HG02943 (cell line): ENCODE results near the gene CYSTM1.
"Not testable (repeated sequence)": the region's sequence is repeated elsewhere in the genome, so short reads cannot be mapped to it uniquely, and the experiment has no call there.

Experiments used
- ATAC-seq: cut with Tn5 transposase; IDR thresholded peaks from one replicate; pipeline ENCODE4 v1.9.1; 2021; ENCODE audit warnings: mild to moderate bottlenecking, low read depth, moderate library complexity; ENCODE audit not compliant: unreplicated experiment

The CYSTM1 gene

DNA sequence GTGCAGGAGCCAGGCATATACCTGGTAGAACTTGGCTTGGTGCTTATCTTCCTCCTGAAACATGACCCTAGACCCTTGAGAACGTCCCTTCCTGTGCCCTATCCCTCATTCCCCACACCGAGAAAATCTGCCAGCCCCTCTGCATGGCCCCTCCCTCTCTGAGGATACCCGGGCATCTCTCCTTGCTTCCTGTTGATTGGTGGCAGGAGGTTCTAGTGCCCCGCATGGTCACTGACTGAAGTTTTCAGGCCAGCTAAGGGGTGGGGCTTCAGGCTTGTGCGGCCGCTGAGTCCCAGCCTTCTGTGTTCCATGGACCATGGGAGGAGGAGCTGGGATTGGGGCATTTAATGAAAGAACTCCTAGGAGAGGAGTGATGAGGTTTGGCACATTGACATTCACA is 26.5 kb upstream of the CYSTM1 start:
- no peak for ATAC-seq

DNA sequence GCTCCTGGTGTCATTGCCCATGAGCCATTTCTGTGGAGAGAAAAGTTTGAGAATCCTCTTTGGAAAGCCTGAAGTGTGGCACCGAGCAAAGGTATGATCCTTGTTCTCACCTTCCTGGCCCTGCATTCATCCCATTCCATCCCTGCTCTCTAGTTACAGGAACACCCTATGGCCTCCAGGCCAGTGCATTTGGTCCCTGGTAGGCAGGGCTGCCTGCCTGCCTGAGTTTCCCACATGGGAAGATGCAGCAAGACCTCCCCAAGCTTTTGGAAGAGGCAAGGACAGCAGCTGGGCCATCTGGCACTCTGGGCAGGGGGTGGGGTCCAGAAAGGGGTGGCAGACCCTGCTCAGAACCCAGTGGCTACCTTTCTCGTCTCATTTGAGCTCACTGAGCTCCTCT is 24.8 kb upstream of the CYSTM1 start:
- ATAC-seq, result no peak

GRCh38 chr5:140151144-140152021 is 23.6 kb upstream of the CYSTM1 start:
- no peak for ATAC-seq

GRCh38 chr5:140152022-140152999 is 22.7 kb upstream of the CYSTM1 start:
- no peak for ATAC-seq

DNA sequence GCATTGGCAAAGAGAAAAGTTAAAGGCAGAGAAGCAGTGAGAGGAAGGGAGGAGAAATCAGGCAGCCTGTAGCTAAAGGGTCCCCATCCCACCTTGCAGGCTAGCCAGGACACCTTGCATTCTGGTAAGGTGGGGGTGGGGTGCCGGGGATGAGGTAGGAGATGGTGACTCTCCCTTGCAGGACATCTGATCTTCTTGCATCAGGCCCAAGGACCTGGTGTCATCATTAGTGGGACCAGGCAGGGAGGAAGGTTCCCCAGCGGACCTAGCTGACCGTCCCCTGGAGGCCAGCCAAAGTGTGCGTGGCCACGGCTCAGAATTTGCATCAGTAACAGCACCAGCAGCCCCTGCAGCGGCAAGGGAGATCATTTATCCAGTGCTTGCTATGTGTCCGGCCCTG is 21.7 kb upstream of the CYSTM1 start:
- no peak for ATAC-seq

DNA sequence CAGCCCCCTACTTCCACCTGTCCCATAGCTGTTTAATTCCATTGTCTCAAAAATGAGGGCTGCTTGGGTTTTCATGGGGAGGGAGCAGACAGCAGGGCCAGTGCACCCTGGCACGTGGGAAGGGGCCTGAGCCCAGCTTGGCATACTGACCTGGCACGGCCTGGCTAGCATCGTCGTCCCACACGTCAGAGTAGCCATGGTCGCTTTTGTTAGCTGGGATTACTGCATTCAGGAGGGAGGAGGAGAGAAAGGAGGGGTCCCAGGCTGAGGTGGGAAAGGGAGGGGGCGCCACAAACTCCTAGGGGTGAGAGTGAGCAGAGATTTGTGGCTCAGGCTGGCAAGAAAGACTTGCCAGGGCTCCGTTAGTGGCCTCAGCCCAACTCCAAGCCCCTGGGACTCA is 21.1 kb upstream of the CYSTM1 start:
- ATAC-seq, result no peak

DNA sequence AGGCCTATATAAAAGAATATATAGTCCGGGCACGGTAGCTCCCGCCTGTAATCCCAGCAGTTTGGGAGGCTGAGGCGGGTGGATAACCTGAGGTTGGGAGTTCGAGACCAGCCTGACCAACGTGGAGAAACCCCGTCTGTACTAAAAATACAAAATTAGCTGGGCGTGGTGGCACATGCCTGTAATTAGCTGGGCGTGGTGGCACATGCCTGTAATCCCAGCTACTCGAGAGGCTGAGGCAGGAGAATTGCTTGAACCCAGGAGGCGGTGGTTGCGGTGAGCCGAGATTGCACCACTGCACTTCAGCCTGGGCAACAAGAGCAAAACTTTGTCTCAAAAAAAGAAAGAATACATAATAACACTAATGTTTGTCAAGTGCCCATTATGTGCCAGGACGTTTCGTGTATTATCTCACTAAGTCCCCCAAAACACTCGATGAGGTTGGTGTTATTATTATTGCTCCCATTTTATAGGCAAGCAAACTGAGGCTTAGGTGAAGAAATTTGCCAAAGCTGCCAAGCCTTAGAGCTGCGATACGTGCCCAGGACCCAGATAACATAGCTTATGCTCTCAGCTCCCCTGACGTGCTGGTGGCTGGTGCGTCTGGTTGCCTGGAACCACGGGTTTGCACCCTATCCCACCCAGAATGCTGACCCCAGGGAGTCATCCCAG is 20.1 kb upstream of the CYSTM1 start:
- not testable (repeated sequence) for ATAC-seq

- peak; percentile 84 for ATAC-seq
Observed at GRCh38 chr5:140157032-140157781, 17.8 kb upstream of the CYSTM1 start.

GRCh38 chr5:140159014-140159927 is 15.7 kb upstream of the CYSTM1 start:
- no peak for ATAC-seq

DNA sequence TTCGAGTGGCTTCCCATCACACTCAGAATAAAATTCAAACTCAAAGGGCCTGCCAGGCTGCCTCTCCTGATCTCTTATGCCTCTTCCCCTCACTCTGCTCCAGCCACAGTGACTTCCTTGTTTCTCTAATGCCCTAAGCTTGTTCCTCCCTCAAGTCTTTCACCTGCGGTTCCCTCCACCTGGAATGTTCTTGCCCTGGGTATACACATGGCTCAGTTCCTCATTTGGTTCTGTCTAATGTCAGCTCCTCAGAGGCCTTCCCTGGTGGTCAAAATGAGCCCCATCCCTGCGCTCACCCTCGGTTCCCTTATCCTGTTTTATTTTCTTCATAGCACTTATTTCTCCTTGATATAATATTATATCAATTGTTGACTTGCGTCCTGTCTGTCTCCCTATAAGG is 12.7 kb upstream of the CYSTM1 start:
- ATAC-seq, result no peak

- ATAC-seq, result no peak
Observed at GRCh38 chr5:140162781-140163180, 12.2 kb upstream of the CYSTM1 start.

DNA sequence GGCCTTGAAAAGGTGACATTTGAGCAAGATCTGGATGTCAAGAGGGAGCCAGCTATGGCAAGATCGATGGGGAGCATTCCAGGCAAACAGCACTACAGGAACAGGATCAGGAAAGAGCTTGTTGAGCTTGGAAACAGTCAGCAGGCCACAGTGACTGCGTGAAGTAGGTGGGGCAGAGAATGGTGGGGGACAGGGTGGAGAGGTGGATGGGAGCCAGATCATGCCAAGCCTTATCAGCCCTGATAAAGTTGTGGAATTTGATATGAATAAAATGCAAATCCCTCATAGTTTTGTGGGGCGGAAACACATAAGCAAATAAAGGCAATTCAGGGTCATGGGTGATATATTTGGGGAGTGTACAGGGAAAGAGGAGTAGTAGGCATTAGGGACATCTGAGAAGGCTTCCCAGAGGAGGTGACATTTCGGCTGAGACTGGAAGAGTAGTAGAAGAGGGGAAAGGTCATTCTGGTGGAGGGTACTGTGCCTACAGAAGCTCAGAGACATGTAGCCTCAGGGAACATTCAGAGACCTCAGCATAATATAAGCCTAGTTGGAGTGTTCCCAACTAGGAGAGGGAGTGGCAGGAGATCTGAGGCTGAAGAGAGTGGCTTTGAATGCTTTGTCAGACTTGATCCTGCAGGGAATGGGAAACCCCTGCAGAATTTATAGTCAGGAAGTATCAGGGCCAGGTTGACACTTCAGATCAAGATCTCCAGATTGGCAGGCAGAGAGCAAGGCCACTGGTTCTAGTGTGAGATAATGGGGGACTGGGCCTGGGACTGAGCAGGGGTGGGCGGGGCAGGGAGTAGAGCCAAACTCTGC is 9.7 kb upstream of the CYSTM1 start:
- no peak for ATAC-seq

GRCh38 chr5:140165923-140166270 is 9.1 kb upstream of the CYSTM1 start:
- no peak for ATAC-seq

GRCh38 chr5:140166911-140167310 is 8.1 kb upstream of the CYSTM1 start:
- no peak for ATAC-seq

- ATAC-seq, result no peak
Observed at GRCh38 chr5:140168371-140168770, 6.6 kb upstream of the CYSTM1 start.

GRCh38 chr5:140169410-140169809 is 5.6 kb upstream of the CYSTM1 start:
- no peak for ATAC-seq

DNA sequence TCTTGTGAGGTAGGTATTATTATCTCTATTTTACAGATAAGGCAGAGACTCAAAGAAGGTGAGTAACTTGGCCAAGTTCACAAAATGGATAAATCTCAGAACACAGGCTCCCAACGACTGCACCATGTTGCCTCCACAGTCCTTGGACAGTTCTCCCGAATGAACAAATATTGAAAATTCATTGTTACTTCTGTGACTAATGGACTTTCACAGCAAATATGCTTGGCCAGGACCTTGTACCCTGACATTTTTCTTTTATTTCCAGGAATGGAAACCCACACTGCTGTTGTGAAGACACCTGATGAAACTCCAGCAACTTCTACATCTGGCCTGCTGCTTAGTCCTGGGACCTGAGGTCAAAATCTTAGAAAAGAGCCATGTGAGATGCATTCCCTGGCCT is 2.5 kb upstream of the CYSTM1 start:
- ATAC-seq, result no peak

- ATAC-seq, result no peak
Observed at GRCh38 chr5:140174014-140174413, 974 bp upstream of the CYSTM1 start.
